ENCODE data around the gene FBXW11. TPM values are rescaled to one million over a fixed set of nuclear protein-coding genes. Genes with fewer than 3 reads are reported as not detected.
A peak's percentile ranks its signal among the peaks of the same experiment; 100 is the strongest.

FBXW11 gene
- total and polyA plus RNA-seq, 10 donors: 7.5 to 72.1 (median 54.7) TPM

DNA sequence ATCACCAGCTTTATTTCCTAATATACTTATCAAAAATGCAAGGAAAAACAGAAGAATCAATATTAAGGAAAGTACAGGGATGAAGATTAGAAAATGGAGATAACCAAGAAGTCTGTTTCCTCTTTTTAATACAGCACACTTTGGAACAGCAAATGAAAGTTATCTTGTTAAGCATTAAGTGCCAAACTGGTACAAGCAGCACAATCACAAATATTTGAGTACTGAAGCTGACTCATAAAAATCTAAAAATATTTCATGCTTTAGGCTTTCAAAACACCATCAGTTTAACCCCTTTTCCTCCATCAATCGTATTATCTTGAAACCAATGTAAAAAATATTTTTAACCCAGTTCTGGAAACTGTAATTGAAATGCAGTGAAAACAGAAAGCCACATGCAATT lies 2.7 kb downstream of the FBXW11 start:
- H3K9me3 ChIP-seq: no peaks in the 10 kb centered on the region
- H3K4me1 ChIP-seq: peaks cover 36 to 85% (median 77%) of the 10 kb centered on the region in 6 donors
- intact Hi-C loops (cut with DNase I; ENCODE audit: low total_unique reads): loop anchor here (10.0 kb wide), 1 partner anchor 89 kb away; no protein-coding TSS in a partner anchor
- WGBS, 5 donors: 27 to 41% (median 29%) methylated on average over 1 of the region's 1 CpG
- no peak overlapping the region for H3K4me3 ChIP-seq
- H3K27me3 ChIP-seq (replicated peaks in 1 of 7): no peaks in the 10 kb centered on the region
- DNase-seq: no peak
- peak overlapping the region in 5 of 8 donors; percentile 4 to 99 (median 16) for H3K27ac ChIP-seq
- no peak for TF ChIP-seq POLR2AphosphoS5 (IDR thresholded peaks at IDR 0.05)
- TF ChIP-seq POLR2A (IDR thresholded peaks at IDR 0.05): no peak
- TF ChIP-seq, protein P1, sequence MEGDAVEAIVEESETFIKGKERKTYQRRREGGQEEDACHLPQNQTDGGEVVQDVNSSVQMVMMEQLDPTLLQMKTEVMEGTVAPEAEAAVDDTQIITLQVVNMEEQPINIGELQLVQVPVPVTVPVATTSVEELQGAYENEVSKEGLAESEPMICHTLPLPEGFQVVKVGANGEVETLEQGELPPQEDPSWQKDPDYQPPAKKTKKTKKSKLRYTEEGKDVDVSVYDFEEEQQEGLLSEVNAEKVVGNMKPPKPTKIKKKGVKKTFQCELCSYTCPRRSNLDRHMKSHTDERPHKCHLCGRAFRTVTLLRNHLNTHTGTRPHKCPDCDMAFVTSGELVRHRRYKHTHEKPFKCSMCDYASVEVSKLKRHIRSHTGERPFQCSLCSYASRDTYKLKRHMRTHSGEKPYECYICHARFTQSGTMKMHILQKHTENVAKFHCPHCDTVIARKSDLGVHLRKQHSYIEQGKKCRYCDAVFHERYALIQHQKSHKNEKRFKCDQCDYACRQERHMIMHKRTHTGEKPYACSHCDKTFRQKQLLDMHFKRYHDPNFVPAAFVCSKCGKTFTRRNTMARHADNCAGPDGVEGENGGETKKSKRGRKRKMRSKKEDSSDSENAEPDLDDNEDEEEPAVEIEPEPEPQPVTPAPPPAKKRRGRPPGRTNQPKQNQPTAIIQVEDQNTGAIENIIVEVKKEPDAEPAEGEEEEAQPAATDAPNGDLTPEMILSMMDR (IDR thresholded peaks at IDR 0.05 in 8 of 11, conservative IDR thresholded peaks at IDR 0.05 in 3 of 11): no peak
- no peaks in the 10 kb centered on the region for H3K36me3 ChIP-seq

DNA sequence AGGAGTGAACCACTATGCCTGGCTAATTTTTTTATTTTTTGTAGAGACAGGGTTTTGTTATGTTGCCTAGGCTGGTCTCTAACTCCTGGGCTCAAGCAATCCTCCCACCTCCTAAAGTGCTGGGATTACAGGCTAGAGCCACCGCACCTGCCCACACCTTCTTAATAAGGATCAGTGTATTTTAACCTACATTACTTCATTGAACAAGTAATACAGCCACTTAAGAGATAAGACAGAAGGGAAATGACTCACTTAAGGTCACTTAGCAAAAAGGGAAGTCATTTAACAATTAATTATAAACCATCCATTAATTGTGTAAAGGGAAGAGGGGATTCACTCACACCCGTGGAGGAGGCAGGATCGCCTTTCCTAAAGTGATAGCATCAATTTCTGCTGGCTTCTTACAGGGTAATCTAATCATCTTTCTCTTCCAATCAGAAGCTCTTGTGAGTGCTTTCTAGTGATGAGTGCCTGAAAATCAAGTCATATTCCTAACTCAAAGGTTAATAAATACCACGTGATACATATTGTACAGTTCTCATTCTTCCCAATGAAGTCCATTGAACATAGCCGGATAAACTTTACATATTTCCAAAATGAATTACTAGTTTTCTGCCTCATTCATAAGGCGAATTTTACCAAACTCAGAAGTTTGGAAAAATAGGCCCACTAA lies 3.5 kb downstream of the FBXW11 start:
- WGBS, 5 donors: 61 to 80% (median 70%) methylated on average over 6 of the region's 6 CpGs
- H3K4me3 ChIP-seq: no peak overlapping the region
- no peaks in the 10 kb centered on the region for H3K36me3 ChIP-seq
- H3K27me3 ChIP-seq (replicated peaks in 1 of 7): no peaks in the 10 kb centered on the region
- intact Hi-C loops (cut with DNase I; ENCODE audit: low total_unique reads): loop anchor here (10.0 kb wide), 1 partner anchor 88 kb away; no protein-coding TSS in a partner anchor
- DNase-seq: no peak
- peaks cover 37 to 88% (median 80%) of the 10 kb centered on the region in 6 donors for H3K4me1 ChIP-seq
- no peaks in the 10 kb centered on the region for H3K9me3 ChIP-seq
- H3K27ac ChIP-seq: peak overlapping the region in 4 of 8 donors; percentile 4 to 99 (median 17)
- TF ChIP-seq POLR2AphosphoS5 (IDR thresholded peaks at IDR 0.05): no peak
- TF ChIP-seq, protein P1 (IDR thresholded peaks at IDR 0.05 in 8 of 11, conservative IDR thresholded peaks at IDR 0.05 in 3 of 11): no peak
- TF ChIP-seq POLR2A (IDR thresholded peaks at IDR 0.05): no peak

DNA sequence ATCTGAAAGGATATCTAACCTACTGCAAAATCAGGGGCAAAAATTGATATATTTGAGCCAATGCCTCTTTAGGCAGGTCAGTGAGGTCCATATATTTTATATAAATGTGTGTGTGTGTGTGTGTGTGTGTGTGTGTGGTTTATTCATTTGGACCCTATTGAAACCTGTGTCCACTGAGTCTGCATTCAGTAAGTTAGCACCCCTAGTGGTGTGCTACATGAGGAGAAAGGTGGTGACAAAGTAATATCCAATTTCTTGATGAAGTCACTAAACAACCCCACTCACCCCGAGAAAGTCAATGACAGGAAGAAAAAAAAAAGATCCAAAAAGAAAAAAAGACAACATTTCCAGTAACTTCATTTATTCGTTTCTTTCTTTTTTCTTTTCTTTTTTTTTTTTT lies 4.1 kb downstream of the FBXW11 start:
- 20 to 36% (median 35%) methylated on average over 2 of the region's 2 CpGs for WGBS, 5 donors
- intact Hi-C loops (cut with DNase I; ENCODE audit: low total_unique reads): loop anchor here (10.0 kb wide), 1 partner anchor 88 kb away; no protein-coding TSS in a partner anchor
- no peaks in the 10 kb centered on the region for H3K9me3 ChIP-seq
- H3K4me3 ChIP-seq: no peak overlapping the region
- no peak for DNase-seq
- H3K27me3 ChIP-seq (replicated peaks in 1 of 7): no peaks in the 10 kb centered on the region
- no peak for TF ChIP-seq POLR2A (IDR thresholded peaks at IDR 0.05)
- TF ChIP-seq, protein P1 (IDR thresholded peaks at IDR 0.05 in 8 of 11, conservative IDR thresholded peaks at IDR 0.05 in 3 of 11): peak in 2 of 11 experiments; percentile 29 to 36
- H3K27ac ChIP-seq: no peak overlapping the region
- H3K4me1 ChIP-seq: peaks cover 32 to 88% (median 80%) of the 10 kb centered on the region in 6 donors
- no peaks in the 10 kb centered on the region for H3K36me3 ChIP-seq

DNA sequence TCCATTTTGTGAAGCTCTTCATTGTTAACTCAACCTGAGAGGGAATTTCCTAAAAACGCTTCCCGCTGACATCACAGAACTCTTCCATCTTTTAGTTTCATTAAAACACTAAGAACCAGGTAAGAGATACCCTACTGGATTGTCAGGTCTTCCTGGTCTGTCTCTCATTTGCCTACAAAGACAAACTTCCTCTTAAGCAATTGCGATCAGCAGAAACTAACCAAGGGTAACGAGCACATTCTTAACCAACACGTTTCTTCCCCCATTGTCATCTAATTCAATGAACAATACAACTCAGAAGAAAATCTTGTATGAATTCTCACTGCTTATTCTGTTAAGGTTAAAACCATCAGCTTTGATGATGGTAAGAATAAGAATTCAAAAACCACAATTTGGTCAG lies 6.6 kb downstream of the FBXW11 start:
- Histone ChIP-seq H3K36me3 (peaks cover 0 to 21% (median 0%) of the 10 kb centered on the region in 6 donors), H3K4me1 (peaks cover 29 to 99% (median 81%) of the 10 kb centered on the region in 6 donors), H3K27ac (peak overlapping the region in 5 of 8 donors; percentile 2 to 65 (median 57)), H3K27me3 (replicated peaks in 1 of 7) (no peaks in the 10 kb centered on the region), H3K9me3 (no peaks in the 10 kb centered on the region), H3K4me3 (no peak overlapping the region)
- intact Hi-C loops (cut with DNase I; ENCODE audit: low total_unique reads): loop anchor here (10.0 kb wide), 1 partner anchor 85 kb away; no protein-coding TSS in a partner anchor
- TF ChIP-seq, protein P1 (IDR thresholded peaks at IDR 0.05 in 8 of 11, conservative IDR thresholded peaks at IDR 0.05 in 3 of 11): no peak
- TF ChIP-seq POLR2AphosphoS5 (IDR thresholded peaks at IDR 0.05) (no peak), POLR2A (IDR thresholded peaks at IDR 0.05) (no peak)
- no peak for DNase-seq
- 46 to 64% (median 53%) methylated on average over 5 of the region's 5 CpGs for WGBS, 5 donors

All from spleen (tissue), 11 donors.